ENCODE results near the gene TAS1R2.

Gene TAS1R2

DNA sequence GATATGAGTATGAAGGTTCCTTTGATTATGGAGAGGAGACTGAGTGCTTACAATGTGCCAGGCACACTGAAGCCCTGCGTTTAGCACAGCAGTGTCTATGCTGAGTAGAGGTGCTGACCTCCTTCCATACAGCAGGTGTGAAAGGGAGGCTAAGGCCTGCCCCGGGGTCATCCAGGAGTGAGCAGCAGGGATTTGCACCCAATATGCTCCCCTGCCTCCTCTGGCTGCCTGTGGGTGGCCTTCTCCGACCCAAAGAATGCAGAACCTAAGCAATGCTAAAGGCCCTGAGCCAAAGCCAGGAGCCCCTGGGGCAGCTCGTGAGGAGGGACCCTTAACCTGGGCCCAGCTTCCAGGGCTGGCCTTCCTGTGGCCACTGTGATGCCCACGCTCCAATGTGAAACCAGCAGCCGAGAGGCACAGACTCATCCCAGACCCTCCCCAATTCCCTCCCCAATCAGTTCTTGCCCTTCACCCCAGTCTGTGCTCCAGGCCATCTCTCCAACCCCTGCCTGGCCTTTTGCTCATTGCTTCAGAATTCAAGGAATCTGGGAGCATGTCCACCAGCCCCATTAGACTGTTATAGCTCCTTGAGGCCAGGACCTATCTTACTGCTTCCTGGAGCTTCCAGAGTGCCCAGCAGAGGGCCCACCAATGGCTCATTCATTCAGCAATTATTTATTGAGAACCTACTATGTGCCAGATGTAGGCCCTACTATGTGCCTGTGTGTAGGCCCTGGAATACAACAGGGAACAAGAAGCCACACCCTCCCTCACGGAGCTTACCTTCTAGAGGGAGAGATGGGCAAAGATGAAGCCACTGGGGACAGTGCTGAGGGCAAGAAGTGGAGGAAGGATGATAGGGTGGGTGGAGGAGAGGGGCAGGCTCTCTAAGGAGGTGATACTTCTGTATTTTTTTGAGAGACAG lies 53.3 kb downstream of the TAS1R2 start:
- DNase-seq (ENCODE audit: low spot score) = no peak
- TF ChIP-seq, protein P1, sequence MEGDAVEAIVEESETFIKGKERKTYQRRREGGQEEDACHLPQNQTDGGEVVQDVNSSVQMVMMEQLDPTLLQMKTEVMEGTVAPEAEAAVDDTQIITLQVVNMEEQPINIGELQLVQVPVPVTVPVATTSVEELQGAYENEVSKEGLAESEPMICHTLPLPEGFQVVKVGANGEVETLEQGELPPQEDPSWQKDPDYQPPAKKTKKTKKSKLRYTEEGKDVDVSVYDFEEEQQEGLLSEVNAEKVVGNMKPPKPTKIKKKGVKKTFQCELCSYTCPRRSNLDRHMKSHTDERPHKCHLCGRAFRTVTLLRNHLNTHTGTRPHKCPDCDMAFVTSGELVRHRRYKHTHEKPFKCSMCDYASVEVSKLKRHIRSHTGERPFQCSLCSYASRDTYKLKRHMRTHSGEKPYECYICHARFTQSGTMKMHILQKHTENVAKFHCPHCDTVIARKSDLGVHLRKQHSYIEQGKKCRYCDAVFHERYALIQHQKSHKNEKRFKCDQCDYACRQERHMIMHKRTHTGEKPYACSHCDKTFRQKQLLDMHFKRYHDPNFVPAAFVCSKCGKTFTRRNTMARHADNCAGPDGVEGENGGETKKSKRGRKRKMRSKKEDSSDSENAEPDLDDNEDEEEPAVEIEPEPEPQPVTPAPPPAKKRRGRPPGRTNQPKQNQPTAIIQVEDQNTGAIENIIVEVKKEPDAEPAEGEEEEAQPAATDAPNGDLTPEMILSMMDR (IDR thresholded peaks at IDR 0.05; ENCODE audit: extremely low read depth, insufficient read depth, missing control alignments) = no peak
- in situ Hi-C loops (cut with MboI; ENCODE audit: low pct_unique_long_range_greater_than_20kb, low sequenced_read_pairs, unreplicated experiment) = no loop called here

DNA sequence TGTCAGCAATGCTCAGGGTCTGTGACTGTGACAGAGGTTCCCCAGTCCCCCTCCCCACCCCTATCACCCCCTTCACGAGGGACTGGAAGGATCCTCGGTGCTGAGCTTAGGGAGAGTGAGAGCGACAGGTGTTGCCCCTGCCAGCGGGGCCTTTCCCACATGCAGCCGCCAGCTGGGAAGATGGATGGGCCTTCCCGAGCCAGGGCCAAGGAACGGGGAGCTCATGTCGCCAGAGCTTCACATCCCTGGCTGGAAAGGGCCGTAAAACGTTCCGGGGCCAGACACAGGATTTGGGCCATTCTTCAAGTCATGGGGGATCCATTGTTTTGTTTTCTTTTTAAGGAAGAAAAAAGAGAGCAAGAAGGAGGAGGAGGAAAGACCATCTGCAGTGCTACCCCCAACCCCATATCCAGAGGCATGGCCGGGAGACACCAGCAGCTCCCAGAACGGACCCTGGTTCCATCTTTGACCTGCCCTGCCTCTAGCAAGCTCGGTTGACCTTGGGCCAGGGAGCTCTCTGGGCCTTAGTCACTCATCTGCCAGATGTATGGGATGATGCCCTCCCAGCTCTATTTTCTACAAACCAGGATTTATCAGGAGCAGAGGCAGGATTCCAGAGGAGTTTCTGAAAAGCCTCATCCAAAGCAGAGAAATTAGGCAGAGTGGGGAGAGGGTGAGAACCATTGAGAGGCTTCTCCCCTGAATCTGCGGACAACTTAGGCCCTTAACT lies 54.1 kb downstream of the TAS1R2 start:
- DNase-seq (ENCODE audit: low spot score) = no peak
- TF ChIP-seq, protein P1 (IDR thresholded peaks at IDR 0.05; ENCODE audit: extremely low read depth, insufficient read depth, missing control alignments) = no peak
- in situ Hi-C loops (cut with MboI; ENCODE audit: low pct_unique_long_range_greater_than_20kb, low sequenced_read_pairs, unreplicated experiment) = no loop called here

DNA sequence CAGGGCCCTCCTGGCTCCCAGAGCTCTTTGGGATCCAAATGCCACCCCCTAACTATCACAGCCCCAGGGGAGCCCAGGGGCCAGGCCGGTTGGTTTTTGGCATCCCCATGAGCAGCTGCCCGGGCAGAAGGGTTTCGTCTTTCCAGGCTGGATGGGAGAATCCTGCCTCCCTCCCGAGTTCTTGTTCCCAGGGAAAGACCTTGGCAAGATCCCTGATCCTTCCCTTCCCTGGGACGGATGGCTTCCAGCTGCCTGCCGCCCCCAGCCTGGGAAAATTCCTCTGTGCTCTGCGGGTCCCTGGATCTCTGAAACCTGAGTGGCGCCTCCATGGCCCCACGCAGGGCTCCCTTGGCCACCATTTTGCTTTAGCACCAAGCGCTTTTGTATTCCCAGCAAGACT lies 55.6 kb downstream of the TAS1R2 start:
- in situ Hi-C loops (cut with MboI; ENCODE audit: low pct_unique_long_range_greater_than_20kb, low sequenced_read_pairs, unreplicated experiment) = no loop called here
- TF ChIP-seq, protein P1 (IDR thresholded peaks at IDR 0.05; ENCODE audit: extremely low read depth, insufficient read depth, missing control alignments) = no peak
- no peak for DNase-seq (ENCODE audit: low spot score)

DNA sequence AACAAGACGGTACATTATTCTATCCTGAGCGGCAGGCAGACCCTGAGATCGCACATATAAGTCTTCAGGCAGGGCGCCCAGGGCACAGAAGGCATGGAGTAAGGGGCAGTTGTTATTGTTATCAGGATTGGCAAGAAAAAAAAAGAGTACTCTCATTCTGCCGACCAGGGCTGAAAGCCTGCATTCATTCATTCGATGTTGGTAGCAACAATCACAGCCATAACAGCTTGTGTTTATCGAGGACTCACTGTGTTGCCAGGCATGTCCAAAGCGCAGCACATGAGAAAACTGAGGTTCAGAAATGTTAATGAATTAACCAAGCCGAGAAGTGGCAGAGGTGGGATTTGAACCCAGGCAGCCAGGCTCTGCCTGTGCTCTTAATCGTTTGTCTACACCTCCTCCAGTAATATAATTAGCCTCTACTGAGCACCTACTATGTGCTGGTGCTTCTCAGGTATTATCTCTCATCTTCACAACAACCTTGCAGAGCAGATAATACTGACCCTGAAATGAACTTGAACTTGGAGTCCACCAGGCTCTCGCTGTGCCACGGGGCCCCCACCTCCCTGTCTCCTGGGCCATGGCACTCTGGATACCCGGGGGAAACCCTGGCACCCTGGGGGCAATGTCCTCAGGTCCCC lies 56.2 kb downstream of the TAS1R2 start:
- TF ChIP-seq, protein P1 (IDR thresholded peaks at IDR 0.05; ENCODE audit: extremely low read depth, insufficient read depth, missing control alignments) = no peak
- in situ Hi-C loops (cut with MboI; ENCODE audit: low pct_unique_long_range_greater_than_20kb, low sequenced_read_pairs, unreplicated experiment) = no loop called here

DNA sequence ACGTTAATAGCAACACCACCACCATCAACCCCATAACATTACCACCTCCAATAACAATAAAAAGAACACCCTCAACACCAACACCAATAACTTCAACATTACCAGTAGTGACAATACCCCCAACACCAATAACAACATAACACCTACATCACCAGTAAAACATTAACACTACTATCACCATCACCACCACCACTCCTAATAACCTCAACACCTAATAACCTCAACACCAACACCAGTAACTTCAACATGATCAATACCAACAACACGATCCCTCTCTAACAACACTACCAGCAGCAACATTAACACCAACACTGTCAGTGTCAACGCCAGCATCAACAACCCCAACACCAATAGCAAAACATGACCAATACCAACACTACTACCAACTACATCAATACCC lies 57.2 kb downstream of the TAS1R2 start:
- in situ Hi-C loops (cut with MboI; ENCODE audit: low pct_unique_long_range_greater_than_20kb, low sequenced_read_pairs, unreplicated experiment) = no loop called here
- no peak for DNase-seq (ENCODE audit: low spot score)
- TF ChIP-seq, protein P1 (IDR thresholded peaks at IDR 0.05; ENCODE audit: extremely low read depth, insufficient read depth, missing control alignments) = no peak

More for the DNA sequence above, 56.2 kb downstream of the TAS1R2 start:
- no peak for DNase-seq (ENCODE audit: low spot score)

DNA sequence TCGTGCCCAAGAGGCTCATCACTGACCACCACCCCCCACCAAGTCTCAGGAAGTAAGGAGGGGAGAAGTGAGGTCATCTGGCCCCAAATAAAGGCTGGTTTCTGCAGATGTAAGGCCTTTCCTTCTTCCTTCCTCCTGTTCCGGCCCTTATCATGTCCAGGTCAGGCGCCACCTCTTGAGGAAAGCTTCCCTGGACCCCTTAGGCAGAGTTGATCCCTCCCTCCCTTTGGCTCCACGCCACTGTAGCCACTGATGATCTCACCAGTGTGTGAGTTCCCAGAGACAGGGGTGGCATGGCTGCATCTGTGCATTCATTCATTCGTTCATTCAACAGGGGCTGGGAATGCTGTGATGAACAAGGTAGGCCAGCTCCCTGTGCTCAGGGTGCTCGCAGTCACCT lies 59.2 kb downstream of the TAS1R2 start:
- TF ChIP-seq, protein P1 (IDR thresholded peaks at IDR 0.05; ENCODE audit: extremely low read depth, insufficient read depth, missing control alignments) = no peak
- no peak for DNase-seq (ENCODE audit: low spot score)
- in situ Hi-C loops (cut with MboI; ENCODE audit: low pct_unique_long_range_greater_than_20kb, low sequenced_read_pairs, unreplicated experiment) = no loop called here
